Natural killer cell (primary cell): ENCODE measurements around the gene ULK1. TPM values are rescaled to one million over a fixed set of nuclear protein-coding genes. Genes with fewer than 3 reads are reported as not detected.

Experiments
- ATAC-seq, 3 donors: fragments of 150-1000 bp in 2 of 3; fragments of 200-7000 bp in 1 of 3; cut with Tn5 transposase; 1 replicate in 1 of 3; 2 replicates in 2 of 3; pipeline ENCODE4 v1.10.0; 2021; ENCODE audit warnings: mild to moderate bottlenecking in 2 of 3, moderate library complexity in 2 of 3
- DNase-seq, 2 donors: peaks; one replicate each; pipeline versions ENCODE4 v3.0.0 to v3.0.0-alpha.2; 2013 to 2021; ENCODE audit warnings: mixed read lengths in 1 of 2
- H3K27ac ChIP-seq: one replicate; pipeline ENCODE4 v1.5.1; 2013; ENCODE audit warnings: mild to moderate bottlenecking, low read length
- H3K27me3 ChIP-seq: one replicate; pipeline ENCODE4 v1.6.1; 2013; ENCODE audit warnings: low read length; ENCODE audit not compliant: control insufficient read depth, insufficient read depth
- H3K36me3 ChIP-seq: one replicate; pipeline ENCODE4 v1.6.1; 2013; ENCODE audit warnings: low read length; ENCODE audit not compliant: control insufficient read depth, insufficient read depth
- H3K4me1 ChIP-seq: one replicate; pipeline ENCODE4 v1.6.1; 2013; ENCODE audit warnings: low read length; ENCODE audit not compliant: control insufficient read depth, insufficient read depth
- H3K4me3 ChIP-seq: one replicate; pipeline ENCODE4 v1.5.1; 2013; ENCODE audit warnings: low read length
- H3K9me3 ChIP-seq: one replicate; pipeline ENCODE4 v1.6.1; 2013; ENCODE audit warnings: low read length; ENCODE audit not compliant: control insufficient read depth, insufficient read depth
- H3K27ac Mint-ChIP-seq, 2 donors: one replicate each; pipeline ENCODE4 v1.8.0; 2022; ENCODE audit warnings: mild to moderate bottlenecking in 2 of 2, mixed read lengths in 2 of 2, moderate library complexity in 1 of 2
- H3K27me3 Mint-ChIP-seq, 2 donors: one replicate each; pipeline ENCODE4 v1.8.0; 2022; ENCODE audit warnings: low read depth in 2 of 2, mixed read lengths in 2 of 2
- H3K36me3 Mint-ChIP-seq: one replicate; pipeline ENCODE4 v1.8.0; 2022; ENCODE audit warnings: mixed read lengths
- H3K4me1 Mint-ChIP-seq, 2 donors: one replicate each; pipeline ENCODE4 v1.8.0; 2022; ENCODE audit warnings: mixed read lengths in 2 of 2
- H3K4me3 Mint-ChIP-seq: one replicate; pipeline ENCODE4 v1.8.0; 2022; ENCODE audit warnings: mild to moderate bottlenecking, moderate library complexity, mixed read lengths
- H3K9me3 Mint-ChIP-seq, 2 donors: one replicate each; pipeline ENCODE4 v1.8.0; 2022; ENCODE audit warnings: mixed read lengths in 2 of 2
- WGBS: methylation state at CpG from one replicate; pipeline ENCODE4 v1.1.7; 2013; ENCODE audit warnings: missing lambda C conversion rate; ENCODE audit not compliant: insufficient coverage; 5-methylcytosine and 5-hydroxymethylcytosine counted together
- intact Hi-C: fragments of 100-400 bp; cut with micrococcal nuclease; formaldehyde crosslinking; loops from one replicate; pipeline ENCODE4 v1.14.2; 2022
- total RNA-seq, 4 donors: library from RNA; stranded (reverse); fragments of 120-200 nt in 1 of 4; gene quantifications; one replicate each; pipeline versions ENCODE4 v1.2.3 to v1.2.4, GENCODE V29; 2013 to 2022
- TF ChIP-seq, protein P1 (sequence below): fragments of 200-600 bp; IDR thresholded peaks from one replicate; pipeline ENCODE4 v1.8.0; 2022; ENCODE audit warnings: antibody characterized with exemption

Gene ULK1
- total RNA-seq, 3 donors from 2014 or later (not counting 1 experiment from before 2014, with no cell fraction given): 99.1 to 142 (median 123) TPM

- Histone ChIP-seq H3K36me3 (peaks cover 35% of the 10 kb centered on the region), H3K9me3 (no peaks in the 10 kb centered on the region), H3K27ac (no peak overlapping the region), H3K4me1 (no peaks in the 10 kb centered on the region), H3K27me3 (no peaks in the 10 kb centered on the region), H3K4me3 (no peak overlapping the region)
- no peaks in the 10 kb centered on the region for H3K9me3 Mint-ChIP-seq
- H3K36me3 Mint-ChIP-seq: no peaks in the 10 kb centered on the region
- H3K27me3 Mint-ChIP-seq: no peaks in the 10 kb centered on the region
- H3K4me1 Mint-ChIP-seq: no peaks in the 10 kb centered on the region
- no peak overlapping the region for H3K27ac Mint-ChIP-seq
- TF ChIP-seq, protein P1, sequence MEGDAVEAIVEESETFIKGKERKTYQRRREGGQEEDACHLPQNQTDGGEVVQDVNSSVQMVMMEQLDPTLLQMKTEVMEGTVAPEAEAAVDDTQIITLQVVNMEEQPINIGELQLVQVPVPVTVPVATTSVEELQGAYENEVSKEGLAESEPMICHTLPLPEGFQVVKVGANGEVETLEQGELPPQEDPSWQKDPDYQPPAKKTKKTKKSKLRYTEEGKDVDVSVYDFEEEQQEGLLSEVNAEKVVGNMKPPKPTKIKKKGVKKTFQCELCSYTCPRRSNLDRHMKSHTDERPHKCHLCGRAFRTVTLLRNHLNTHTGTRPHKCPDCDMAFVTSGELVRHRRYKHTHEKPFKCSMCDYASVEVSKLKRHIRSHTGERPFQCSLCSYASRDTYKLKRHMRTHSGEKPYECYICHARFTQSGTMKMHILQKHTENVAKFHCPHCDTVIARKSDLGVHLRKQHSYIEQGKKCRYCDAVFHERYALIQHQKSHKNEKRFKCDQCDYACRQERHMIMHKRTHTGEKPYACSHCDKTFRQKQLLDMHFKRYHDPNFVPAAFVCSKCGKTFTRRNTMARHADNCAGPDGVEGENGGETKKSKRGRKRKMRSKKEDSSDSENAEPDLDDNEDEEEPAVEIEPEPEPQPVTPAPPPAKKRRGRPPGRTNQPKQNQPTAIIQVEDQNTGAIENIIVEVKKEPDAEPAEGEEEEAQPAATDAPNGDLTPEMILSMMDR: no peak
- ATAC-seq: no peak
- no peak for DNase-seq
- no peak overlapping the region for H3K4me3 Mint-ChIP-seq
- WGBS: 95% methylated on average over 16 of the region's 16 CpGs
- intact Hi-C loops: no loop called here
Measured at GRCh38 chr12:131939007-131939406, 44.6 kb downstream of the ULK1 start.

DNA sequence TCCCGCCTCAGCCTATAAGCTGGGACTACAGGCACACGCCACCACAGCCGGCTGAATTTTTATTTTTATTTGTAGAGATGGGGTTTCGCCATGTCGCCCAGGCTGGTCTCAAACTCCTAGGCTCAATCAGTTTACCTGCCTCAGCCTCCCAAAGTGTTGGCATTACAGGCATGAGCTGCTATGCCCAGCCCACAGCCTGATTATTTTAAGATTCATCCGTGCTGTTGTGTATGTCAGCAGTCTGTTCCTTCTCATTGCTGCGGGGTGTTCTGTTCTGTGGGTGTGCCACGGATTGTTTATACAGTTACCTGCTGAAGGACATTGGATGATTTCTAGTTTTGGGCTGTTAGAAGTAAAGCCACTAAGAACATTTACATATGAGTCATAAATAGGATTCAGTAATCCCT lies 45.7 kb downstream of the ULK1 start:
- H3K9me3 Mint-ChIP-seq: no peaks in the 10 kb centered on the region
- no peak overlapping the region for H3K4me3 Mint-ChIP-seq
- H3K27ac Mint-ChIP-seq: no peak overlapping the region
- H3K4me1 ChIP-seq: no peaks in the 10 kb centered on the region
- ATAC-seq (no peak), DNase-seq (no peak)
- no peak overlapping the region for H3K27ac ChIP-seq
- no peaks in the 10 kb centered on the region for H3K27me3 ChIP-seq
- intact Hi-C loops: no loop called here
- H3K4me3 ChIP-seq: no peak overlapping the region
- 99% methylated on average over 8 of the region's 8 CpGs for WGBS
- H3K36me3 Mint-ChIP-seq: no peaks in the 10 kb centered on the region
- TF ChIP-seq, protein P1: no peak
- no peaks in the 10 kb centered on the region for H3K9me3 ChIP-seq
- peaks cover 26% of the 10 kb centered on the region for H3K36me3 ChIP-seq
- H3K4me1 Mint-ChIP-seq: no peaks in the 10 kb centered on the region
- H3K27me3 Mint-ChIP-seq: no peaks in the 10 kb centered on the region

GRCh38 chr12:131941116-131941986 lies 46.9 kb downstream of the ULK1 start:
- ATAC-seq: no peak
- no peaks in the 10 kb centered on the region for H3K9me3 ChIP-seq
- TF ChIP-seq, protein P1: no peak
- no peaks in the 10 kb centered on the region for H3K27me3 ChIP-seq
- Mint-ChIP-seq H3K27ac (no peak overlapping the region), H3K27me3 (no peaks in the 10 kb centered on the region), H3K4me3 (no peak overlapping the region), H3K9me3 (no peaks in the 10 kb centered on the region), H3K4me1 (no peaks in the 10 kb centered on the region), H3K36me3 (no peaks in the 10 kb centered on the region)
- H3K27ac ChIP-seq: no peak overlapping the region
- no peaks in the 10 kb centered on the region for H3K4me1 ChIP-seq
- H3K36me3 ChIP-seq: peaks cover 24% of the 10 kb centered on the region
- DNase-seq: no peak
- no peak overlapping the region for H3K4me3 ChIP-seq
- intact Hi-C loops: no loop called here
- whole genome bisulfite sequencing: 97% methylated on average over 46 of the region's 46 CpGs

DNA sequence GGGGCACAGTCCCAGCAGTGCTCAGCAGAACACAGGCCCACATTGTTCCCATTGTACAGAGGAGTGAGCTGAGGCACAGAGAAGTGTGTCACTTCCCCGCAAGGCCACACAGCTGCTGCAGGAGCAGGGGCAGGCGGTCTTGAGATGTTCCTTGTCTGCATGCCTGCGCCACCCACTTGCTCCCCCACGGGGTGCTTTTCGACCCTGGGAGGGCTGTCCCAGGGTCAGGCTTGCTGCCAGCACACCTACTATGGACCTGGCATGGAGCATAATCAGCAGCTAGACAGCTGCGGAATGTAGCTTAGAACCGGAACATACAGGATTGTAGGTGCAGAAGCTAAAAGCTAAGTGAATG lies 47.5 kb downstream of the ULK1 start:
- Mint-ChIP-seq H3K4me1 (no peaks in the 10 kb centered on the region), H3K27me3 (no peaks in the 10 kb centered on the region), H3K27ac (no peak overlapping the region), H3K9me3 (no peaks in the 10 kb centered on the region), H3K4me3 (no peak overlapping the region), H3K36me3 (no peaks in the 10 kb centered on the region)
- TF ChIP-seq, protein P1: no peak
- H3K27ac ChIP-seq: no peak overlapping the region
- intact Hi-C loops: no loop called here
- no peaks in the 10 kb centered on the region for H3K9me3 ChIP-seq
- H3K36me3 ChIP-seq: peaks cover 24% of the 10 kb centered on the region
- no peak overlapping the region for H3K4me3 ChIP-seq
- H3K4me1 ChIP-seq: no peaks in the 10 kb centered on the region
- no peak for ATAC-seq
- DNase-seq: no peak
- no peaks in the 10 kb centered on the region for H3K27me3 ChIP-seq
- WGBS: 97% methylated on average over 7 of the region's 7 CpGs
